WERI-Rb-1 (cell line): ENCODE data around the gene PPM1N.

Experiments used
- DNase-seq: peaks from one replicate; pipeline ENCODE4 v3.0.0-alpha.2; 2020
- H3K27ac ChIP-seq: fragments of 250-450 bp; sonication (Bioruptor Pico); 2 replicates; pipeline ENCODE4 v1.5.1; 2020; ENCODE audit warnings: mild to moderate bottlenecking, moderate library complexity
- H3K27me3 ChIP-seq: fragments of 250-450 bp; sonication (Bioruptor Pico); 2 replicates; pipeline ENCODE4 v1.5.1; 2021; ENCODE audit warnings: mild to moderate bottlenecking, low read depth, moderate library complexity; ENCODE audit not compliant: insufficient read depth, severe bottlenecking
- H3K36me3 ChIP-seq: fragments of 250-450 bp; sonication (Bioruptor Pico); 2 replicates; pipeline ENCODE4 v1.5.1; 2020; ENCODE audit warnings: mild to moderate bottlenecking, moderate library complexity
- H3K4me3 ChIP-seq: 2 replicates; pipeline ENCODE4 v1.5.1; 2011; ENCODE audit warnings: low read depth, mild to moderate bottlenecking, control low read depth, low read length
- H3K9me3 ChIP-seq: fragments of 250-450 bp; sonication (Bioruptor Pico); 2 replicates; pipeline ENCODE4 v1.5.1; 2021; ENCODE audit warnings: mild to moderate bottlenecking, moderate library complexity; ENCODE audit not compliant: severe bottlenecking
- TF ChIP-seq, protein P1 (sequence below): IDR thresholded peaks from 2 replicates; pipeline ENCODE4 v1.5.1; 2011; ENCODE audit warnings: low read depth, mild to moderate bottlenecking, control low read depth, inconsistent platforms, low read length

The PPM1N gene, protein sequence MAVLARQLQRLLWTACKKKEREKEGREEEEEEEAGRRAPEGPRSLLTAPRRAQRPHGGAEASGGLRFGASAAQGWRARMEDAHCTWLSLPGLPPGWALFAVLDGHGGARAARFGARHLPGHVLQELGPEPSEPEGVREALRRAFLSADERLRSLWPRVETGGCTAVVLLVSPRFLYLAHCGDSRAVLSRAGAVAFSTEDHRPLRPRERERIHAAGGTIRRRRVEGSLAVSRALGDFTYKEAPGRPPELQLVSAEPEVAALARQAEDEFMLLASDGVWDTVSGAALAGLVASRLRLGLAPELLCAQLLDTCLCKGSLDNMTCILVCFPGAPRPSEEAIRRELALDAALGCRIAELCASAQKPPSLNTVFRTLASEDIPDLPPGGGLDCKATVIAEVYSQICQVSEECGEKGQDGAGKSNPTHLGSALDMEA

DNA sequence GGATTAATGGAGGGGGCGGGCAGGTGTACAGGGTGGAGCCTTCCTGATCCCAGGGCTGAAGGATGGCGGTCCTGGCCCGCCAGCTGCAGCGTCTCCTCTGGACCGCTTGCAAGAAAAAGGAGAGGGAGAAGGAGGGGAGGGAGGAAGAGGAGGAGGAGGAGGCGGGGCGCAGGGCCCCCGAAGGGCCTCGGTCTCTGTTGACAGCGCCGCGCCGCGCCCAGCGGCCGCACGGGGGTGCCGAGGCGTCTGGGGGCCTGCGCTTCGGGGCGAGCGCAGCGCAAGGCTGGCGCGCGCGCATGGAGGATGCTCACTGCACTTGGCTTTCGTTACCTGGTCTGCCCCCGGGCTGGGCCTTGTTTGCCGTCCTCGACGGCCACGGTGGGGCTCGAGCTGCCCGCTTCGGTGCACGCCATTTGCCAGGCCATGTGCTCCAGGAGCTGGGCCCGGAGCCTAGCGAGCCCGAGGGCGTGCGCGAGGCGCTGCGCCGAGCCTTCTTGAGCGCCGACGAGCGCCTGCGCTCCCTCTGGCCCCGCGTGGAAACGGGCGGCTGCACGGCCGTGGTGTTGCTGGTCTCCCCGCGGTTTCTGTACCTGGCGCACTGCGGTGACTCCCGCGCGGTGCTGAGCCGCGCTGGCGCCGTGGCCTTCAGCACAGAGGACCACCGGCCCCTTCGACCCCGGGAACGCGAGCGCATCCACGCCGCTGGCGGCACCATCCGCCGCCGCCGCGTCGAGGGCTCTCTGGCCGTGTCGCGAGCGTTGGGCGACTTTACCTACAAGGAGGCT is at the start of gene PPM1N:
TSS of gene PPM1N (plus strand) at position 33 of the 785 bp plus-strand sequence. CDS start at position 63, 30 bp downstream.
- TF ChIP-seq, protein P1, sequence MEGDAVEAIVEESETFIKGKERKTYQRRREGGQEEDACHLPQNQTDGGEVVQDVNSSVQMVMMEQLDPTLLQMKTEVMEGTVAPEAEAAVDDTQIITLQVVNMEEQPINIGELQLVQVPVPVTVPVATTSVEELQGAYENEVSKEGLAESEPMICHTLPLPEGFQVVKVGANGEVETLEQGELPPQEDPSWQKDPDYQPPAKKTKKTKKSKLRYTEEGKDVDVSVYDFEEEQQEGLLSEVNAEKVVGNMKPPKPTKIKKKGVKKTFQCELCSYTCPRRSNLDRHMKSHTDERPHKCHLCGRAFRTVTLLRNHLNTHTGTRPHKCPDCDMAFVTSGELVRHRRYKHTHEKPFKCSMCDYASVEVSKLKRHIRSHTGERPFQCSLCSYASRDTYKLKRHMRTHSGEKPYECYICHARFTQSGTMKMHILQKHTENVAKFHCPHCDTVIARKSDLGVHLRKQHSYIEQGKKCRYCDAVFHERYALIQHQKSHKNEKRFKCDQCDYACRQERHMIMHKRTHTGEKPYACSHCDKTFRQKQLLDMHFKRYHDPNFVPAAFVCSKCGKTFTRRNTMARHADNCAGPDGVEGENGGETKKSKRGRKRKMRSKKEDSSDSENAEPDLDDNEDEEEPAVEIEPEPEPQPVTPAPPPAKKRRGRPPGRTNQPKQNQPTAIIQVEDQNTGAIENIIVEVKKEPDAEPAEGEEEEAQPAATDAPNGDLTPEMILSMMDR, result no peak
- peak within 1 kb of the TSS; percentile 53 for H3K27ac ChIP-seq
- DNase-seq, result peak; percentile 86
- no peaks in the 10 kb centered on the region for H3K27me3 ChIP-seq
- peaks cover 21% of the 10 kb centered on the region for H3K36me3 ChIP-seq
- no peaks in the 10 kb centered on the region for H3K9me3 ChIP-seq
- peak within 1 kb of the TSS; percentile 43 for H3K4me3 ChIP-seq

DNA sequence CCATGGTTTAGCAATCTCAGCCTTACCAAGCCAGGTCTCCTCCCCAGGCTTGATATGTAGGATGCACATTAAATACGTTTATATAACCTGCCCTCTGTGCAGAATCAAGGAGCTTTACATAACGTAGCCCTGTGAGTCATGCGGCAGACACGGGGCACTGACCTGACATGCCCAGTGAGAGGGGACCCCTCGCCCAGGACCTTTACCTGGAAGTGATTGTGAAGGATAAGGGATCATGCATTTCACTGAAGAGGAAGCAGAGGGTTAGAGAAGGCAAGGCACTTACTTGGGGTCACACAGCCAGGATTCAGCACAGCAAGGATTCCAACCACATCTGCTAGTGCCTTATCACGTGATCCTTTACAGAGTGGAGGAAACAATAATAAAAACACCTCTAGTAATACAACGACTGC is 49.4 kb upstream of the PPM1N start:
- H3K27ac ChIP-seq, result no peak overlapping the region
- H3K4me3 ChIP-seq, result no peak overlapping the region
- H3K36me3 ChIP-seq, result no peaks in the 10 kb centered on the region
- no peaks in the 10 kb centered on the region for H3K9me3 ChIP-seq
- no peaks in the 10 kb centered on the region for H3K27me3 ChIP-seq
- TF ChIP-seq, protein P1, result no peak
- no peak for DNase-seq

DNA sequence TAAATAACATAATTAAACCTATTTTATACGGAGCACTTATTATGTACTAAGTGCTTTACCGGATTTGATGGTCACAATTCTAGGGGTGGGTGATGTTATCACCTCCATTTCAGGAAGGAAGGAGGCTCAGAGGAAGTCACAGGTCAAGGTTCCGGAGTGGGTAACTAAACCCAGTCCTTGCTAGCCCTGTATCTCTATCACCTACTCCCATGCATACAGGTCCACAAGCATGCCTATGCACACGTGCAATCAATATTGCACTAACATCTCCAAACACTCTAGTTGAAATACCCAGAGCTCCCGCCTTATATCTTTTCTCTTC is 48.3 kb upstream of the PPM1N start:
- Histone ChIP-seq H3K9me3 (no peaks in the 10 kb centered on the region), H3K4me3 (peak overlapping the region; percentile 62), H3K36me3 (no peaks in the 10 kb centered on the region), H3K27ac (no peak overlapping the region; the same call in 1 of the 2 replicates), H3K27me3 (no peaks in the 10 kb centered on the region)
- TF ChIP-seq, protein P1, result no peak
- no peak for DNase-seq

DNA sequence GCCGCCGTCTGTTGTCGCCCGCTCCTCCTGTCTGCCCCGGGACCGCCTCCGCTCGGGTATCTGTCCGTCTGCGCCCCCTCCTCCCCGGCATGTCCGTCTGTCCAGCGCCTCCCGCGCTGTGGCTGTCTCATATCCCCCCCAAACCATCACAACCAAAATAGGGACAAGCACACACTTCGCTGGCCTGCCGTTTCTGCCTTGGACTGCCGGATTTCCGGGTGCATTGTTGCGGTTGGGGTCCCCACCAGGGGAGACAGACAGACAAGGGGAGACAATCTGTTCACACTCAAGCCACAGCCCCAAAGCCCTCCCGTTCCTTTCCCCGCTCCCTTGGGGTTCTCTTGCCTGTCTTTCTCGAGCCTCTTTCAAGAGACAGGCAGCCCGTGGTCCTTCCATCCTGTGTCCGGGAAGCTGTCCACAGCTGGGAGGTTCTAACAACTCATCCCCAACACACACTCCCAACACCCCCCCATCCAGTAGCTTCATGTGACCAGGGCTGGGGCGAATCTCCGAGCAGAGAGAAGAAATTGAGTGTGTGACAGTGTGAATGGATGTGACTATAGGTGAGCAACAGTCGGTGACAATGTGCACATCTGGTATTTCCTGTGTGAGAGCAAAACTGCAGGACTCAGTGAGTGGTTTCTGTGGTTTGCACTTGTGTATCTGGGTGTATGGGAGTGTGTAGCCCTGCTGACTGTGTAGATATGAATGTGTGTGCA is 47.0 kb upstream of the PPM1N start:
- peak overlapping the region; percentile 62 for H3K4me3 ChIP-seq
- peak overlapping the region; percentile 4; the same call in 1 of the 2 replicates for H3K27ac ChIP-seq
- TF ChIP-seq, protein P1, result no peak
- no peaks in the 10 kb centered on the region for H3K27me3 ChIP-seq
- H3K36me3 ChIP-seq, result no peaks in the 10 kb centered on the region
- DNase-seq, result no peak
- H3K9me3 ChIP-seq, result no peaks in the 10 kb centered on the region

DNA sequence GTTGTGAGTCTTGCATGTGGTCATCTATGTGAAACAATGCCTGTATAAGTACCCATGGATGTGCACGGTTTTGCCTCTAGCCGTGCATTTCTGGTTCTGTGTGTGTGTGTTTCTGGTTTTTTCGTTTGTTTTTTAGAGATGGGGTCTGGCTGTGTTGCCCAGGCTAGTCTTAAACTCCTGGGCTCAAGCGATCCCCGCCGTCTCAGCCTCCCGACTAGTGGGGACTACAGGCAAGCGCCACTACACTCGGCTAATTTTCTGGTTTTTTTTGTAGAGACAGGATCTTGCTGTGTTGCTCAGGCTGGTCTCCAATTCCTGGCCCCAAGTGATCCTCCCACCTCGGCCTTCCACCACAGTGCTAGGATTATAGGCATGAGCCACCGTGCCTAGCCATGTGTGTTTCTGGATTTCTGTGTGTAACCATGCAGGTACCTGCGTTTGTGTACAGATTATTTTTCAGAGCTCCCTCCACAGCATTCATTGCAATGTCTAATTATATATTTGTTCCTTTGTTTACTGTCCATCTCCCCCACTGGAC is 46.3 kb upstream of the PPM1N start:
- no peaks in the 10 kb centered on the region for H3K27me3 ChIP-seq
- TF ChIP-seq, protein P1, result no peak
- no peaks in the 10 kb centered on the region for H3K36me3 ChIP-seq
- no peak for DNase-seq
- no peak overlapping the region for H3K4me3 ChIP-seq
- H3K9me3 ChIP-seq, result no peaks in the 10 kb centered on the region
- no peak overlapping the region for H3K27ac ChIP-seq
